HEK293 (cell line): ENCODE results near the gene ZNF24.

ENCODE experiments used
- CTCF ChIA-PET: fragments of 350-600 bp; formaldehyde crosslinking; extraction: SDS; loops from one replicate; lab custom pipeline; 2021; ENCODE audit warnings: antibody characterized with exemption; lab: Yijun Ruan, JAX
- POLR2A ChIA-PET: fragments of 300-600 bp; formaldehyde crosslinking; extraction: SDS; loops from one replicate; lab custom pipeline; 2020; ENCODE audit warnings: antibody characterized with exemption, inconsistent platforms; lab: Yijun Ruan, JAX
- H3K27ac ChIP-seq: fragments of 200-500 bp; sonication (Bioruptor generic); 2 replicates; pipeline ENCODE4 v1.5.1; 2014; ENCODE audit warnings: low read depth, low read length, control low read depth, inconsistent platforms; ENCODE audit errors: extremely low read depth
- H3K36me3 ChIP-seq, 2 experiments: fragments of 200-500 bp in 1 of 2; sonication (Bioruptor generic) in 1 of 2; 1 replicate in 1 of 2; 2 replicates in 1 of 2; pipeline ENCODE4 v1.5.1; 2014 to 2017; ENCODE audit warnings: inconsistent platforms in 2 of 2, low read length in 2 of 2; ENCODE audit not compliant: control insufficient read depth in 2 of 2, insufficient read depth in 1 of 2
- H3K4me1 ChIP-seq: fragments of 200-500 bp; sonication (Bioruptor generic); 2 replicates; pipeline ENCODE4 v1.5.1; 2014; ENCODE audit warnings: mild to moderate bottlenecking, low read length, inconsistent platforms; ENCODE audit not compliant: control insufficient read depth, insufficient read depth
- H3K4me3 ChIP-seq: 2 replicates; pipeline ENCODE4 v1.5.1; 2011; ENCODE audit warnings: low read depth, mild to moderate bottlenecking, control low read depth, low read length, moderate library complexity
- H3K9me3 ChIP-seq: fragments of 200-500 bp; sonication (Bioruptor generic); 2 replicates; pipeline ENCODE4 v1.5.1; 2014; ENCODE audit warnings: low read depth, low read length, inconsistent platforms; ENCODE audit not compliant: control insufficient read depth, insufficient read depth
- GLI2 ChIP-seq: fragments of 450-650 bp; formaldehyde crosslinking; IDR thresholded peaks from 2 replicates; pipeline ENCODE4; 2017; ENCODE audit warnings: missing biosample characterization, missing genetic modification characterization, low read depth, borderline replicate concordance
- GLI4 ChIP-seq: fragments of 450-650 bp; formaldehyde crosslinking; IDR thresholded peaks from 2 replicates; pipeline ENCODE4 v1.5.1; 2016; ENCODE audit warnings: missing biosample characterization, missing genetic modification characterization
- KLF1 ChIP-seq: fragments of 450-650 bp; formaldehyde crosslinking; IDR thresholded peaks from 2 replicates; pipeline ENCODE4 v1.5.1; 2016; ENCODE audit warnings: missing biosample characterization, missing genetic modification characterization
- MEIS1 ChIP-seq: sonication (generic); formaldehyde crosslinking; IDR thresholded peaks from 2 replicates; pipeline ENCODE4 v1.8.1; 2022; ENCODE audit warnings: missing genetic modification reagents, mild to moderate bottlenecking, borderline replicate concordance
- OSR2 ChIP-seq: fragments of 450-650 bp; formaldehyde crosslinking; IDR thresholded peaks from 2 replicates; pipeline ENCODE4 v1.5.1; 2016; ENCODE audit warnings: missing biosample characterization, missing genetic modification characterization
- REPIN1 ChIP-seq: fragments of 450-650 bp; formaldehyde crosslinking; IDR thresholded peaks from 2 replicates; pipeline ENCODE4 v1.5.1; 2017; ENCODE audit warnings: missing biosample characterization, missing genetic modification characterization, low read depth
- SP7 ChIP-seq: fragments of 450-650 bp; formaldehyde crosslinking; IDR thresholded peaks from 2 replicates; pipeline ENCODE4 v1.5.1; 2016; ENCODE audit warnings: missing biosample characterization, missing genetic modification characterization
- WT1 ChIP-seq: fragments of 450-650 bp; formaldehyde crosslinking; IDR thresholded peaks from 2 replicates; pipeline ENCODE4 v1.5.1; 2016; ENCODE audit warnings: missing biosample characterization, missing genetic modification characterization
- ZFP37 ChIP-seq: fragments of 450-650 bp; formaldehyde crosslinking; IDR thresholded peaks from 2 replicates; pipeline ENCODE4 v1.5.1; 2016; ENCODE audit warnings: missing biosample characterization, missing genetic modification characterization
- ZFP41 ChIP-seq: fragments of 450-650 bp; formaldehyde crosslinking; IDR thresholded peaks from 2 replicates; pipeline ENCODE4 v1.5.1; 2016; ENCODE audit warnings: missing biosample characterization, missing genetic modification characterization, borderline replicate concordance
- ZNF10 ChIP-seq: fragments of 450-650 bp; formaldehyde crosslinking; IDR thresholded peaks from 2 replicates; pipeline ENCODE4 v1.5.1; 2017; ENCODE audit warnings: missing biosample characterization, missing genetic modification characterization
- ZNF132 ChIP-seq: fragments of 450-650 bp; formaldehyde crosslinking; IDR thresholded peaks from 2 replicates; pipeline ENCODE4 v1.5.1; 2017; ENCODE audit warnings: missing biosample characterization, missing genetic modification characterization, borderline replicate concordance
- ZNF140 ChIP-seq: fragments of 450-650 bp; formaldehyde crosslinking; IDR thresholded peaks from 2 replicates; pipeline ENCODE4 v1.5.1; 2016; ENCODE audit warnings: missing biosample characterization, missing genetic modification characterization
- ZNF157 ChIP-seq: fragments of 450-650 bp; formaldehyde crosslinking; IDR thresholded peaks from 2 replicates; pipeline ENCODE4 v1.5.1; 2016; ENCODE audit warnings: missing biosample characterization, missing genetic modification characterization
- ZNF175 ChIP-seq: fragments of 450-650 bp; formaldehyde crosslinking; IDR thresholded peaks from 2 replicates; pipeline ENCODE4 v1.5.1; 2016; ENCODE audit warnings: missing biosample characterization, missing genetic modification characterization
- ZNF223 ChIP-seq: fragments of 450-650 bp; formaldehyde crosslinking; IDR thresholded peaks from 2 replicates; pipeline ENCODE4 v1.5.1; 2016; ENCODE audit warnings: missing biosample characterization, missing genetic modification characterization
- ZNF248 ChIP-seq: fragments of 450-650 bp; formaldehyde crosslinking; IDR thresholded peaks from 2 replicates; pipeline ENCODE4 v1.5.1; 2017; ENCODE audit warnings: missing biosample characterization, missing genetic modification characterization
- ZNF366 ChIP-seq: fragments of 450-650 bp; formaldehyde crosslinking; conservative IDR thresholded peaks from 2 replicates; pipeline ENCODE4 v1.5.1; 2016; ENCODE audit warnings: missing biosample characterization, missing genetic modification characterization
- ZNF404 ChIP-seq: fragments of 450-650 bp; formaldehyde crosslinking; IDR thresholded peaks from 2 replicates; pipeline ENCODE4 v1.5.1; 2017; ENCODE audit warnings: missing biosample characterization, missing genetic modification characterization
- ZNF416 ChIP-seq: fragments of 450-650 bp; formaldehyde crosslinking; IDR thresholded peaks from 2 replicates; pipeline ENCODE4 v1.5.1; 2016; ENCODE audit warnings: missing biosample characterization, missing genetic modification characterization
- ZNF426 ChIP-seq: fragments of 450-650 bp; formaldehyde crosslinking; IDR thresholded peaks from 2 replicates; pipeline ENCODE4 v1.5.1; 2017; ENCODE audit warnings: missing biosample characterization, missing genetic modification characterization, mild to moderate bottlenecking, inconsistent platforms, moderate library complexity
- ZNF501 ChIP-seq: fragments of 450-650 bp; formaldehyde crosslinking; IDR thresholded peaks from 2 replicates; pipeline ENCODE4 v1.5.1; 2016; ENCODE audit warnings: missing biosample characterization, missing genetic modification characterization
- ZNF558 ChIP-seq: fragments of 450-650 bp; formaldehyde crosslinking; IDR thresholded peaks from 2 replicates; pipeline ENCODE4 v1.5.1; 2016; ENCODE audit warnings: missing biosample characterization, missing genetic modification characterization
- ZNF561 ChIP-seq: fragments of 450-650 bp; IDR thresholded peaks from 2 replicates; pipeline ENCODE4 v1.5.1; 2018; ENCODE audit warnings: missing biosample characterization, missing genetic modification characterization, borderline replicate concordance
- ZNF585B ChIP-seq: fragments of 450-650 bp; formaldehyde crosslinking; IDR thresholded peaks from 2 replicates; pipeline ENCODE4 v1.5.1; 2016; ENCODE audit warnings: missing biosample characterization, missing genetic modification characterization
- ZNF596 ChIP-seq: fragments of 450-650 bp; IDR thresholded peaks from 2 replicates; pipeline ENCODE4 v1.5.0; 2018; ENCODE audit warnings: missing biosample characterization, mild to moderate bottlenecking, missing genetic modification characterization, moderate library complexity
- ZNF664 ChIP-seq: fragments of 450-650 bp; formaldehyde crosslinking; IDR thresholded peaks from 2 replicates; pipeline ENCODE4 v1.5.1; 2016; ENCODE audit warnings: missing biosample characterization, missing genetic modification characterization
- ZNF707 ChIP-seq: fragments of 450-650 bp; formaldehyde crosslinking; IDR thresholded peaks from 2 replicates; pipeline ENCODE4 v1.5.1; 2016; ENCODE audit warnings: missing biosample characterization, missing genetic modification characterization
- ZNF791 ChIP-seq: fragments of 450-650 bp; formaldehyde crosslinking; IDR thresholded peaks from 2 replicates; pipeline ENCODE4 v1.5.1; 2016; ENCODE audit warnings: missing biosample characterization, missing genetic modification characterization
- TF ChIP-seq, protein P1 (sequence below): fragments of 450-650 bp; formaldehyde crosslinking; IDR thresholded peaks from 2 replicates; pipeline ENCODE4 v1.5.1; 2017; ENCODE audit warnings: missing biosample characterization, missing genetic modification characterization
- TF ChIP-seq, protein P2 (sequence below): fragments of 450-650 bp; formaldehyde crosslinking; IDR thresholded peaks from 2 replicates; pipeline ENCODE4 v1.5.1; 2017; ENCODE audit warnings: missing biosample characterization, missing genetic modification characterization
- TF ChIP-seq, protein P3 (sequence below): fragments of 450-650 bp; formaldehyde crosslinking; IDR thresholded peaks from 2 replicates; pipeline ENCODE4 v1.5.1; 2016; ENCODE audit warnings: missing biosample characterization, missing genetic modification characterization
- TF ChIP-seq, protein P4 (sequence below): fragments of 450-650 bp; formaldehyde crosslinking; IDR thresholded peaks from 2 replicates; pipeline ENCODE4 v1.5.1; 2016; ENCODE audit warnings: missing biosample characterization, missing genetic modification characterization, borderline replicate concordance

The ZNF24 gene

DNA sequence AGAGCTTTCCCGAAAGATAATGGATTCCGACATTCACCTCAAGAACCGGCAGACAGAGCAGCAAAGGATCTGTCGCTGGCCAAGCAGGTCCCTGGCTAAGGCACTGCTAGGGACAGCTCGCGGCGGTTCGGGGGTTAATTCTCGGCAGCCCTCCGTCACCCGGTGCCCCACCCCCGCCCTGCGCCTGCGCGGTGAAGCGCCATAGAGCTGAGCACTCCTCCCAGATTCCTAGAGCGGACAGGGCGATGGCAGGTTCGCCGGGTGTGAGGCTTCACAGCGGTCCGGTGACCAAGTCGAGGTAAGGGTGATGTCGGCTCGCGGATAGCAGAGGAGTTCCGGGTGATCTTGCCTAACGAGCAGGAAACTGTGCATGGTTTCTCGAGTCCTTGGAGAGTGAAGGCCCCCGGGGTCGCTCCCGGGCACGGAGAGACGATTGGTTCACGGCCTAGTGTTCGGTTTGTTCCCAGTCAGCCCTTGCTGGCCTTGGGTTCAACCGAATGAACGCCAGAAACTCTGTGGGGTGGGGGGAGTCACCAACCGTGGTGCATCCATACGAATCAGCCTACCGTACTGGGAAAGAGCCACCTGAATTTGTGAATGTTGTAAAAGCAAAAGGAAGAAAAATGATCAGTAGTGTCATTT, 54.0 kb downstream of the ZNF24 start, which contains the start of gene ZSCAN30:
TSS of gene ZSCAN30 (minus strand) at position 136 of the 642 bp plus-strand sequence. CDS start 25,877 bp downstream, outside the sequence.
- Histone ChIP-seq H3K4me1 (no peaks in the 10 kb centered on the region), H3K36me3 (peaks cover 0 to 43% of the 10 kb centered on the region in 2 experiments; a peak in 2 of 3 replicates), H3K4me3 (peak within 1 kb of the TSS; percentile 66), H3K27ac (peak within 1 kb of the TSS; percentile 19; the same call in 1 of the 2 replicates), H3K9me3 (no peaks in the 10 kb centered on the region)
- POLR2A ChIA-PET: interaction anchor here (0.6 to 1.6 kb wide), 19 partner anchors 9 to 1755 kb away, joined by 3 to 20 read pairs (median 3); partner anchors contain the start of genes MAPRE2, ZNF24 and ZNF397
- CTCF ChIA-PET: interaction anchor here (0.6 to 1.3 kb wide), 2 partner anchors 25 to 65 kb away, joined by 4 to 8 read pairs; no protein-coding TSS in a partner anchor
- TF ChIP-seq, protein P1, sequence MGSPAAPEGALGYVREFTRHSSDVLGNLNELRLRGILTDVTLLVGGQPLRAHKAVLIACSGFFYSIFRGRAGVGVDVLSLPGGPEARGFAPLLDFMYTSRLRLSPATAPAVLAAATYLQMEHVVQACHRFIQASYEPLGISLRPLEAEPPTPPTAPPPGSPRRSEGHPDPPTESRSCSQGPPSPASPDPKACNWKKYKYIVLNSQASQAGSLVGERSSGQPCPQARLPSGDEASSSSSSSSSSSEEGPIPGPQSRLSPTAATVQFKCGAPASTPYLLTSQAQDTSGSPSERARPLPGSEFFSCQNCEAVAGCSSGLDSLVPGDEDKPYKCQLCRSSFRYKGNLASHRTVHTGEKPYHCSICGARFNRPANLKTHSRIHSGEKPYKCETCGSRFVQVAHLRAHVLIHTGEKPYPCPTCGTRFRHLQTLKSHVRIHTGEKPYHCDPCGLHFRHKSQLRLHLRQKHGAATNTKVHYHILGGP (tag by site-specific recombination): 0 out of 2 replicates have a peak, but pooled peaks have one; percentile 31
- TF ChIP-seq ZNF585B (tag by site-specific recombination) (no peak), GLI4 (peak; percentile 84), ZNF248 (tag by site-specific recombination) (no peak), ZNF416 (tag by site-specific recombination) (0 out of 2 replicates have a peak, but pooled peaks have one; percentile 34), OSR2 (tag by site-specific recombination) (no peak), ZNF404 (tag by site-specific recombination) (no peak), GLI2 (no peak), ZNF707 (tag by site-specific recombination) (no peak), ZNF223 (no peak), ZNF157 (tag by site-specific recombination) (0 out of 2 replicates have a peak, but pooled peaks have one; percentile 26), ZFP41 (tag by site-specific recombination) (no peak), ZNF558 (tag by site-specific recombination) (no peak), ZNF10 (tag by site-specific recombination) (0 out of 2 replicates have a peak, but pooled peaks have one; percentile 61), REPIN1 (tag by site-specific recombination) (no peak), ZNF140 (tag by site-specific recombination) (no peak), ZNF561 (tag by site-specific recombination) (peak; percentile 72; the same call in 1 of the 2 replicates), SP7 (tag by site-specific recombination) (peak; percentile 93), ZNF175 (tag by site-specific recombination) (no peak), ZNF791 (tag by site-specific recombination) (no peak), ZNF366 (tag by site-specific recombination) (no peak), MEIS1 (CRISPR knock-in tag) (no peak), KLF1 (tag by site-specific recombination) (peak; percentile 66), ZNF501 (tag by site-specific recombination) (peak; percentile 99), ZNF426 (tag by site-specific recombination) (no peak), ZNF596 (no peak), ZNF664 (tag by site-specific recombination) (peak; percentile 58; the same call in 1 of the 2 replicates), ZFP37 (tag by site-specific recombination) (peak; percentile 96), ZNF132 (no peak), WT1 (tag by site-specific recombination) (no peak)
- TF ChIP-seq, protein P2, sequence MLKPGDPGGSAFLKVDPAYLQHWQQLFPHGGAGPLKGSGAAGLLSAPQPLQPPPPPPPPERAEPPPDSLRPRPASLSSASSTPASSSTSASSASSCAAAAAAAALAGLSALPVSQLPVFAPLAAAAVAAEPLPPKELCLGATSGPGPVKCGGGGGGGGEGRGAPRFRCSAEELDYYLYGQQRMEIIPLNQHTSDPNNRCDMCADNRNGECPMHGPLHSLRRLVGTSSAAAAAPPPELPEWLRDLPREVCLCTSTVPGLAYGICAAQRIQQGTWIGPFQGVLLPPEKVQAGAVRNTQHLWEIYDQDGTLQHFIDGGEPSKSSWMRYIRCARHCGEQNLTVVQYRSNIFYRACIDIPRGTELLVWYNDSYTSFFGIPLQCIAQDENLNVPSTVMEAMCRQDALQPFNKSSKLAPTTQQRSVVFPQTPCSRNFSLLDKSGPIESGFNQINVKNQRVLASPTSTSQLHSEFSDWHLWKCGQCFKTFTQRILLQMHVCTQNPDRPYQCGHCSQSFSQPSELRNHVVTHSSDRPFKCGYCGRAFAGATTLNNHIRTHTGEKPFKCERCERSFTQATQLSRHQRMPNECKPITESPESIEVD (tag by site-specific recombination): no peak
- TF ChIP-seq, protein P3, sequence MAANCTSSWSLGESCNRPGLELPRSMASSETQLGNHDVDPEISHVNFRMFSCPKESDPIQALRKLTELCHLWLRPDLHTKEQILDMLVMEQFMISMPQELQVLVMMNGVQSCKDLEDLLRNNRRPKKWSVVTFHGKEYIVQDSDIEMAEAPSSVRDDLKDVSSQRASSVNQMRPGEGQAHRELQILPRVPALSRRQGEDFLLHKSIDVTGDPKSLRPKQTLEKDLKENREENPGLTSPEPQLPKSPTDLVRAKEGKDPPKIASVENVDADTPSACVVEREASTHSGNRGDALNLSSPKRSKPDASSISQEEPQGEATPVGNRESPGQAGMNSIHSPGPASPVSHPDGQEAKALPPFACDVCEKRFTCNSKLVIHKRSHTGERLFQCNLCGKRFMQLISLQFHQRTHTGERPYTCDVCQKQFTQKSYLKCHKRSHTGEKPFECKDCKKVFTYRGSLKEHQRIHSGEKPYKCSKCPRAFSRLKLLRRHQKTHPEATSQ: peak; percentile 20; the same call in 1 of the 2 replicates
- TF ChIP-seq, protein P4, sequence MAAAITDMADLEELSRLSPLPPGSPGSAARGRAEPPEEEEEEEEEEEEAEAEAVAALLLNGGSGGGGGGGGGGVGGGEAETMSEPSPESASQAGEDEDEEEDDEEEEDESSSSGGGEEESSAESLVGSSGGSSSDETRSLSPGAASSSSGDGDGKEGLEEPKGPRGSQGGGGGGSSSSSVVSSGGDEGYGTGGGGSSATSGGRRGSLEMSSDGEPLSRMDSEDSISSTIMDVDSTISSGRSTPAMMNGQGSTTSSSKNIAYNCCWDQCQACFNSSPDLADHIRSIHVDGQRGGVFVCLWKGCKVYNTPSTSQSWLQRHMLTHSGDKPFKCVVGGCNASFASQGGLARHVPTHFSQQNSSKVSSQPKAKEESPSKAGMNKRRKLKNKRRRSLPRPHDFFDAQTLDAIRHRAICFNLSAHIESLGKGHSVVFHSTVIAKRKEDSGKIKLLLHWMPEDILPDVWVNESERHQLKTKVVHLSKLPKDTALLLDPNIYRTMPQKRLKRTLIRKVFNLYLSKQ: no peak
